LNCaP clone FGC (cell line): ENCODE measurements around the gene GRK1.

ENCODE experiments used
- DNase-seq: peaks from one replicate; pipeline ENCODE4 v3.0.0-alpha.2; 2011; ENCODE audit warnings: low read depth
- H3K4me3 ChIP-seq: 2 replicates; pipeline ENCODE4 v1.5.1; 2011; ENCODE audit warnings: mild to moderate bottlenecking, low read depth, low read length, control low read depth
- TF ChIP-seq, protein P1 (sequence below): IDR thresholded peaks from 2 replicates; pipeline ENCODE4 v1.5.1; 2012; ENCODE audit warnings: mild to moderate bottlenecking; ENCODE audit not compliant: control insufficient read depth, insufficient read depth; ENCODE audit errors: extremely low read depth

Gene GRK1

DNA sequence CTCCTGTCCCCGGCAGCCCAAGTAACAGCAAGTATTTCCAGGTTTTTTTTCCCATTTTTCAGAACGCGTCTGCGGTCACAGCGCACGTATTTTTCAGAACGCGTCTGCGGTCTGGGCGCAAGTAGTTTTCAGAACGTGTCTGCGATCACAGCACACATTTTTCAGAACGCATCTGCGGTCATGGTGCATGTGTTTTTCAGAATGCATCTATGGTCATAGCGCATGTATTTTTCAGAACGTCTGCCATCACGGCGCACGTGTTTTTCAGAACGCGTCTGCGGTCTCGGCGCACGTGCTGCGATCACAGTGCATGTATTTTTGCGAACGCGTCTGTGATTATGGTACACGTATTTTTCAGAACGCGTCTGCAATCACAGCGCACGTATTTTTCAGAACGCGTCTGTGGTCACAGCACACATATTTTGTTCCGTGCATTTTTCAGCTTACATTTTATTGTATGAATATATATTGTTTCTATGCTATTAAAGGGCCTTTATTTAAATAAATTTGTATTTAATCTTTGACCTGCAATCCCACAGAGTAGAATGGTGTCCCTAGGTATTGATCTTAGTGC lies 28.8 kb upstream of the GRK1 start:
- TF ChIP-seq, protein P1, sequence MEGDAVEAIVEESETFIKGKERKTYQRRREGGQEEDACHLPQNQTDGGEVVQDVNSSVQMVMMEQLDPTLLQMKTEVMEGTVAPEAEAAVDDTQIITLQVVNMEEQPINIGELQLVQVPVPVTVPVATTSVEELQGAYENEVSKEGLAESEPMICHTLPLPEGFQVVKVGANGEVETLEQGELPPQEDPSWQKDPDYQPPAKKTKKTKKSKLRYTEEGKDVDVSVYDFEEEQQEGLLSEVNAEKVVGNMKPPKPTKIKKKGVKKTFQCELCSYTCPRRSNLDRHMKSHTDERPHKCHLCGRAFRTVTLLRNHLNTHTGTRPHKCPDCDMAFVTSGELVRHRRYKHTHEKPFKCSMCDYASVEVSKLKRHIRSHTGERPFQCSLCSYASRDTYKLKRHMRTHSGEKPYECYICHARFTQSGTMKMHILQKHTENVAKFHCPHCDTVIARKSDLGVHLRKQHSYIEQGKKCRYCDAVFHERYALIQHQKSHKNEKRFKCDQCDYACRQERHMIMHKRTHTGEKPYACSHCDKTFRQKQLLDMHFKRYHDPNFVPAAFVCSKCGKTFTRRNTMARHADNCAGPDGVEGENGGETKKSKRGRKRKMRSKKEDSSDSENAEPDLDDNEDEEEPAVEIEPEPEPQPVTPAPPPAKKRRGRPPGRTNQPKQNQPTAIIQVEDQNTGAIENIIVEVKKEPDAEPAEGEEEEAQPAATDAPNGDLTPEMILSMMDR: no peak
- no peak for DNase-seq
- no peak overlapping the region for H3K4me3 ChIP-seq

DNA sequence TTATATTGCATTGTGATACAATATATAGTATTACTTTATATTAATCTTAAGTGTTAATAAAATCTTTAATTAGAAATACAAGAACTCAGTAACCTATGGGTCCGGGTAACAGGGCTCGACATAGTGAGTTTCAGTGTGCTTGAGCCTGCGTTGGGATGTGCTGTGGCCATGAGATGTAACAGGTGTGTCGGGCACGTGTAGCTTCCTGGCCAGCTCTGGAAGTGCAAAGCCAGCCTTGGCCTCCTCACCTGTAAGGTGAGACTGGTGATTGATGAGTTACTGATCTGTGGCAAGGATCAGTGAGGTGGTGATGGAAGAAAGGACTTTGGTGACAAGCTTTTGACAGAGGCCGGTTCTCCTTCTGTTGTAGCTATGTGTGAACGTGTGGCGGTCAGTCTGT lies 28.2 kb upstream of the GRK1 start:
- no peak overlapping the region for H3K4me3 ChIP-seq
- TF ChIP-seq, protein P1: no peak
- no peak for DNase-seq

DNA sequence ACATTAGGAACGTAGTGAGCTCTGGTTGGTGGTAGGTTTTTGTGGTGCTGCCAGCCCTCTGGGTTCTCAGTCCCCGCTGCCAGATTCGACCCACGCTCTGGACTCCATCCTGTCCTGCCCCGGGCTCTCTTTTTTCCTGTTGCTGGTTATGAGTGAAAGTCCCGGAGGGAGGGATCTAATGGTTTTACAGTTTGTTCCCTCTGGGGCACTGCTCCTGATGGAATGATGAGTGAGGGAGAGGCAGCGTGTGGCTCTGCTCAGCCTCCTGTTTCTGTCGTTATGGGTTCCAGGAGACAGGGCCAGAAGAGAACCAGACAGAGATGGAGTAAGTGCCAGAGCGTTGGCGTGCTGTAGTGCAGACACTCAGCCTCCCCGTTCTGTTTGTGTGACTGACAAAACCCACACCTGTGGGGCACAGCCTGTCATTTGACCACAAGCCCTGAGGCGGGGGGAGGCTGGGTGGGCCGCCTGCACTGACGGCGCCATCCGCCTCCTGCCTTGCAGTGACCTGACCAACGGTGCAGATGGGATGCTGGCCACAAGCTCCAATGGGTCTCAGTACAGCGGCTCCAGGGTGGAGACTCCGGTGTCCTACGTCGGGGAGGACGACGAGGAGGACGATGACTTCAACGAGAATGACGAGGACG lies 27.3 kb upstream of the GRK1 start:
- DNase-seq: no peak
- TF ChIP-seq, protein P1: no peak
- peak overlapping the region; percentile 38 for H3K4me3 ChIP-seq

DNA sequence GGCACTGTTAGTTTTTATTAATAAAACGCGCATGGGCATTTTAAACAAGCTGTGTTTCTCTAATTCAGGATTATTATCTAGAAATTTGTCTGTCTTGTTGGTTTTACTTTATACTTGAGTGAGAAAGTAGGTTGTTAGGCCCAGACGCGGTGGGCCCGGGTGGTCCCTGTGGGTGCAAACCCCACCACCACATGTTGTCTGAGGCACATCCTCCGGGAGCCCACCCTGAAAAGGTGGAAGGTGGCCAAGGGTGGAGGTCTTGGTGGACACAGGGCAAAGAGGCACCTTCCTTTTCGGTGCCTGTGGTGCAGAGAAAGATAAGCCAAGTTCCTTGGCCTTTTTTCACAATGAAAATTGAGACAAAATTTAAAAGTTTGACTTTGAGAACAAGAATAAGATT lies 25.6 kb upstream of the GRK1 start:
- TF ChIP-seq, protein P1: no peak
- peak overlapping the region; percentile 40 for H3K4me3 ChIP-seq
- DNase-seq: no peak

DNA sequence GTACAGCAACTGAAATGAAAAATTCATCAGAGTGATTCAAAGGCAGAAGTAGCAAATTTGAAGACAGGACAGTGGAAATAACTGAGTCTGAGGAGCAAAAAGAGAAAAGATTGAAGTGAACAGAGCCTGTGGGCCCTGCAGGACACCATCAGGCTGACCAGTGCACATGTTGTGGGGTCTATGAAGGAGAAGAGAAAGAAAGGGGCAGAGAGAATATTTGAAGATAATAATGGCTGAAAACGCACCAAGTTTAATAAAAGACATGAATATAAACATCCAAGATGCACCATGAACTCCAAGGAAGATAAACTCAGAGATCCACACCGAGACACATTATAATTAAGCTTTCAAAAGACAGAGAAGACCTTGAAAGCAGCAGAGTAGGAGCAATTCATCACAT lies 24.5 kb upstream of the GRK1 start:
- TF ChIP-seq, protein P1: no peak
- no peak for DNase-seq
- H3K4me3 ChIP-seq: no peak overlapping the region

DNA sequence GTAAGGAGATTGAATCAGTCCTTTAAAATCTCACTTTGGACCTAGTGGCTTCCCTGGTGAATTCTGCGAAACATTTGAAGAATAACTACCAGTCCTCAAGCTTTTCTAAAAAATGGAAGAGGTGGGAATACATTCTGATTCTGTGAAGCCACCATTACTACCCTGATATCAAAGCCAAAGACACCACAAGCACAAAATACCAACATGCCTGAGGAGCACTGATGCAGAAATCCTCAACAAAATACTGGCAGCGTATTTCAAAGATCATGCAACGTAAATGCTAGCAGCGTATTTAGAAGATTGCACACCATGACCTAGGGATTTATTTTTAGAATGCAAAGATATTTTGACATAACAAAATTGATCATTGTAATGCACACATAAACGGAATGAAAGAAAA lies 23.4 kb upstream of the GRK1 start:
- TF ChIP-seq, protein P1: no peak
- DNase-seq: no peak
- no peak overlapping the region for H3K4me3 ChIP-seq

DNA sequence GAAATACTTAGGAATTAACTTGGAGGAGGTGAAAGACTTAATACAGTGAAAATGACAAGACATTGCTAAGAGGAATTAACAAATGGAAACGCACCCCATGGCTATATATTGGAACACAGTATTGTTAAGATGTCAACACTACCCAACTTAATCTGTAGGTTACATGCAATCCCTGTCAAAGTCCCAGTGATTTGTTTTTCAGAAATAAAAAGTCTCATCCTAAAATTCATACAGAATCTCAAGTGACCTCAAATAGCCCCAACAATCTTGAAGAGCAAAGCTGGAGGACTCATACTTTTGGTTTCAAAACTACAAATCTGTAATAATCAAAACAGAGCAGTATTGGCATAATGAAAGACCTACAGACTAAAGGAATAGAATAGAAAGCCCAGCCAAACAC lies 22.2 kb upstream of the GRK1 start:
- TF ChIP-seq, protein P1: no peak
- no peak overlapping the region for H3K4me3 ChIP-seq
- DNase-seq: no peak
